HepG2 (cell line): ENCODE results near the gene NCR1. TPM values are rescaled to one million over a fixed set of nuclear protein-coding genes. Genes with fewer than 3 reads are reported as not detected.

Experiments
- ATAC-seq: fragments of 200-7000 bp; cut with Tn5 transposase; 3 replicates; pipeline ENCODE4 v1.9.1; 2020; ENCODE audit warnings: mild to moderate bottlenecking, moderate library complexity
- BruUV-seq: library from RNA; stranded (reverse); fragments of 400-500 nt; replicated peaks from 2 replicates; lab custom pipeline; 2021; lab: Mats Ljungman, UMichigan
- CTCF ChIA-PET: fragments of 300-600 bp; formaldehyde crosslinking; extraction: SDS; loops from one replicate; lab custom pipeline; 2021; ENCODE audit warnings: low total read pairs, inconsistent platforms, low intra/inter-chr PET ratio; lab: Yijun Ruan, JAX
- POLR2A ChIA-PET: fragments of 350-600 bp; sonication (Branson Sonifier 250); formaldehyde crosslinking; loops from one replicate; lab custom pipeline; 2020; ENCODE audit warnings: antibody characterized with exemption, inconsistent platforms; lab: Yijun Ruan, JAX
- DNase-seq: peaks from one replicate; pipeline ENCODE4 v3.0.0-alpha.2; 2015; ENCODE audit warnings: low spot score
- FAIRE-seq: peaks from 3 replicates; lab custom pipeline; 2011; peaks lifted over from hg19 to GRCh38; lab: Jason Lieb, UNC
- H2AFZ ChIP-seq: one replicate; pipeline ENCODE4 v1.6.1; 2011; ENCODE audit warnings: low read length, inconsistent platforms
- H3K27ac ChIP-seq: fragments of 300-600 bp; 3 replicates; pipeline ENCODE4 v1.8.0; 2011; ENCODE audit warnings: mixed run types, mild to moderate bottlenecking, mixed read lengths, low read length, inconsistent platforms; ENCODE audit not compliant: insufficient read depth; ENCODE audit errors: extremely low read length
- H3K27me3 ChIP-seq, 2 experiments: fragments of 200-600 bp in 1 of 2; 2 replicates in 1 of 2; 3 replicates in 1 of 2; pipeline versions ENCODE4 v1.6.0 to v1.8.0; 2011; ENCODE audit warnings: low read length in 2 of 2, mild to moderate bottlenecking in 2 of 2, moderate library complexity in 2 of 2, inconsistent platforms in 1 of 2; ENCODE audit not compliant: insufficient read depth in 2 of 2, control insufficient read depth in 1 of 2
- H3K36me3 ChIP-seq, 2 experiments: fragments of 200-600 bp in 1 of 2; replicated peaks in 1 of 2; 2 replicates in 1 of 2; 3 replicates in 1 of 2; pipeline versions ENCODE4 v1.5.1 to v1.8.0; 2011; ENCODE audit warnings: low read length in 2 of 2, inconsistent platforms in 1 of 2; ENCODE audit not compliant: insufficient read depth in 2 of 2, control insufficient read depth in 1 of 2
- H3K4me1 ChIP-seq: 2 replicates; pipeline ENCODE4 v1.5.1; 2012; ENCODE audit warnings: low read length, inconsistent platforms; ENCODE audit not compliant: insufficient read depth
- H3K4me2 ChIP-seq: 2 replicates; pipeline ENCODE4 v1.6.0; 2011; ENCODE audit warnings: low read depth, low read length, inconsistent platforms
- H3K4me3 ChIP-seq, 3 experiments: fragments of 200-600 bp in 1 of 3; sonication (generic), shearing (Covaris generic) in 1 of 3; replicated peaks in 1 of 3; 2 replicates each; pipeline ENCODE4 v1.5.1; 2011 to 2016; ENCODE audit warnings: low read length in 3 of 3, inconsistent platforms in 2 of 3, low read depth in 2 of 3, mild to moderate bottlenecking in 2 of 3, control low read depth in 1 of 3, mixed read lengths in 1 of 3; ENCODE audit not compliant: insufficient read depth in 1 of 3
- H3K79me2 ChIP-seq: one replicate; pipeline ENCODE4 v1.6.1; 2011; ENCODE audit warnings: low read length, inconsistent platforms; ENCODE audit not compliant: insufficient read depth
- H3K9ac ChIP-seq: 2 replicates; pipeline ENCODE4 v1.6.0; 2011; ENCODE audit warnings: mild to moderate bottlenecking, low read depth, low read length, inconsistent platforms; ENCODE audit not compliant: insufficient read depth
- H3K9me3 ChIP-seq: 2 replicates; pipeline ENCODE4 v1.5.1; 2012; ENCODE audit warnings: mild to moderate bottlenecking, low read length
- H4K20me1 ChIP-seq: 2 replicates; pipeline ENCODE4 v1.6.0; 2011; ENCODE audit warnings: inconsistent platforms, mild to moderate bottlenecking, low read length, moderate library complexity; ENCODE audit not compliant: insufficient read depth
- JARID2 ChIP-seq: sonication (generic); formaldehyde crosslinking; IDR thresholded peaks from 2 replicates; pipeline ENCODE4 v1.8.1; 2023; ENCODE audit warnings: missing genetic modification reagents, inconsistent platforms; ENCODE audit not compliant: insufficient replicate concordance
- KLF11 ChIP-seq: IDR thresholded peaks from 2 replicates; pipeline ENCODE4 v1.6.1; 2016; ENCODE audit warnings: missing compliant biosample characterization
- KMT2A ChIP-seq: sonication (generic); formaldehyde crosslinking; IDR thresholded peaks from 2 replicates; pipeline ENCODE4 v1.4.0; 2020; ENCODE audit warnings: missing genetic modification reagents
- MXD4 ChIP-seq: IDR thresholded peaks from 2 replicates; pipeline ENCODE4 v1.6.1; 2016; ENCODE audit warnings: mild to moderate bottlenecking, missing biosample characterization, missing genetic modification reagents
- TEF ChIP-seq: sonication (generic); formaldehyde crosslinking; IDR thresholded peaks from 2 replicates; pipeline ENCODE4 v1.5.0; 2020; ENCODE audit warnings: missing genetic modification reagents
- ZNF264 ChIP-seq: sonication (generic); formaldehyde crosslinking; IDR thresholded peaks from 2 replicates; pipeline ENCODE4 v1.4.0; 2020; ENCODE audit warnings: missing genetic modification reagents
- ZNF710 ChIP-seq: sonication (generic); formaldehyde crosslinking; IDR thresholded peaks from 2 replicates; pipeline ENCODE4 v1.5.0; 2020; ENCODE audit warnings: mild to moderate bottlenecking, missing genetic modification reagents, borderline replicate concordance
- WGBS: methylation state at CpG from one replicate; pipeline ENCODE4 v1.1.6; 2017; ENCODE audit warnings: low lambda C conversion rate; 5-methylcytosine and 5-hydroxymethylcytosine counted together
- in situ Hi-C: cut with HindIII; loops from 2 replicates; pipeline ENCODE4 v1.10.0; 2017; ENCODE audit warnings: low pct_unique_long_range_greater_than_20kb; ENCODE audit not compliant: extremely low pct_ligation_motif_present
- intact Hi-C: fragments of 100-400 bp; cut with micrococcal nuclease; formaldehyde crosslinking; loops from one replicate; pipeline ENCODE4 v1.10.0; 2022; ENCODE audit not compliant: unreplicated experiment
- polyA plus RNA-seq, 8 experiments: library from polyadenylated mRNA; depleted of rRNA in 3 of 8; stranded (reverse) in 7 of 8; unstranded in 1 of 8; fragments of >200 nt; fragmentation: Illumina TruSeq in 4 of 8; extraction: Trizol in 4 of 8; gene quantifications; 2 replicates each; pipeline versions ENCODE4 v1.2.1 to v1.2.3, GENCODE V29; 2011 to 2016; ENCODE audit warnings: low read depth in 4 of 8, missing spikeins in 1 of 8, mixed read lengths in 1 of 8; ENCODE audit not compliant: insufficient read depth in 1 of 8
- total RNA-seq, 5 experiments: library from RNA; depleted of rRNA; stranded (reverse); fragments of >200 nt; fragmentation: Illumina TruSeq; extraction: Trizol; gene quantifications; 2 replicates each; pipeline ENCODE4 v1.2.3, GENCODE V29; 2016; ENCODE audit warnings: low read depth in 1 of 5
- TF ChIP-seq, protein P1 (sequence below): sonication (generic); formaldehyde crosslinking; IDR thresholded peaks from 2 replicates; pipeline ENCODE4 v1.4.0; 2020; ENCODE audit warnings: low read depth, mild to moderate bottlenecking, missing genetic modification reagents
- TF ChIP-seq, protein P2 (sequence below): sonication (generic); formaldehyde crosslinking; IDR thresholded peaks from 2 replicates; pipeline ENCODE4 v1.9.0; 2021; ENCODE audit warnings: missing genetic modification reagents, mild to moderate bottlenecking, borderline replicate concordance
- TF ChIP-seq, protein P3 (sequence below): sonication (generic); formaldehyde crosslinking; IDR thresholded peaks from 2 replicates; pipeline ENCODE4 v1.5.1; 2020; ENCODE audit warnings: missing genetic modification reagents, mild to moderate bottlenecking, borderline replicate concordance

NCR1 gene
- total and polyA plus RNA-seq, 2 of the 13 experiments (the other 11 are each of a cell fraction or from before 2014, with no cell fraction given), result not detected

GRCh38 chr19:54905421-54905802, 536 bp upstream of the NCR1 start:
- H3K79me2 ChIP-seq, result no peaks in the 10 kb centered on the region
- CTCF ChIA-PET, result no interaction called here
- no peaks in the 10 kb centered on the region for H3K9me3 ChIP-seq
- in situ Hi-C loops (no loop called here), intact Hi-C loops (no loop called here)
- TF ChIP-seq TEF (CRISPR knock-in tag), result no peak
- TF ChIP-seq, protein P1, sequence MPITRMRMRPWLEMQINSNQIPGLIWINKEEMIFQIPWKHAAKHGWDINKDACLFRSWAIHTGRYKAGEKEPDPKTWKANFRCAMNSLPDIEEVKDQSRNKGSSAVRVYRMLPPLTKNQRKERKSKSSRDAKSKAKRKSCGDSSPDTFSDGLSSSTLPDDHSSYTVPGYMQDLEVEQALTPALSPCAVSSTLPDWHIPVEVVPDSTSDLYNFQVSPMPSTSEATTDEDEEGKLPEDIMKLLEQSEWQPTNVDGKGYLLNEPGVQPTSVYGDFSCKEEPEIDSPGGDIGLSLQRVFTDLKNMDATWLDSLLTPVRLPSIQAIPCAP (CRISPR knock-in tag), result no peak
- POLR2A ChIA-PET, result no interaction called here
- no peak for DNase-seq
- ATAC-seq, result no peak
- H2AFZ ChIP-seq, result no peak overlapping the region
- no TSS peak for BruUV-seq
- H3K36me3 ChIP-seq, result no peaks in the 10 kb centered on the region
- no peaks in the 10 kb centered on the region for H4K20me1 ChIP-seq
- no peak for FAIRE-seq
- 18% methylated on average over 5 of the region's 5 CpGs for WGBS
- H3K4me1 ChIP-seq, result no peaks in the 10 kb centered on the region
- H3K9ac ChIP-seq, result no peak overlapping the region
- H3K27me3 ChIP-seq, result peaks cover 2 to 14% of the 10 kb centered on the region in 2 experiments; a peak in 2 of 5 replicates
- H3K4me2 ChIP-seq, result no peak overlapping the region
- H3K4me3 ChIP-seq, result no peak overlapping the region
- H3K27ac ChIP-seq, result no peak overlapping the region

DNA sequence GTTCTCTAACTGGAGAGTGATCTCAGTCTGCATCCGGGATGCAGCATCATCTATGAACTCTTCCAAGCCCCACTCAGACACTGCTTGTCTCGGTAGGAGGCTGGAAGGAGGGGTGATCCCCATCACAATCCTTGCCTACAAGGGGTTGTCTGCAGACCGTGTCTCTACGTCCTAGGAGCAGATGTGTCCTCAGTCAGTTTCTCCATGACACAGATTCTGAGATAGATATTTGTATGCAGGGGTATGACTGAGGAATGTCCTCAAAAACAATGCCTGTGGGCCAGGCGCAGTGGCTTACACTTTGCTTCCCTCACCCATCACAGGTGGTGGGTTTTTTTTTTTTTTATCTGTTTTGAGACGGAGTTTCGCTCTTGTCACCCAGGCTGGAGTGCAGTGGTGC, 871 bp downstream of the NCR1 start:
- CTCF ChIA-PET, result no interaction called here
- no peak overlapping the region for H3K27ac ChIP-seq

More for the DNA sequence above, 871 bp downstream of the NCR1 start:
- H3K36me3 ChIP-seq, result no peaks in the 10 kb centered on the region
- ATAC-seq (no peak), FAIRE-seq (no peak), DNase-seq (no peak)
- H3K4me2 ChIP-seq, result no peak overlapping the region
- in situ Hi-C loops, result no loop called here
- no peaks in the 10 kb centered on the region for H4K20me1 ChIP-seq
- no peak overlapping the region for H2AFZ ChIP-seq
- no peaks in the 10 kb centered on the region for H3K9me3 ChIP-seq
- no TSS peak for BruUV-seq
- TF ChIP-seq, protein P2, sequence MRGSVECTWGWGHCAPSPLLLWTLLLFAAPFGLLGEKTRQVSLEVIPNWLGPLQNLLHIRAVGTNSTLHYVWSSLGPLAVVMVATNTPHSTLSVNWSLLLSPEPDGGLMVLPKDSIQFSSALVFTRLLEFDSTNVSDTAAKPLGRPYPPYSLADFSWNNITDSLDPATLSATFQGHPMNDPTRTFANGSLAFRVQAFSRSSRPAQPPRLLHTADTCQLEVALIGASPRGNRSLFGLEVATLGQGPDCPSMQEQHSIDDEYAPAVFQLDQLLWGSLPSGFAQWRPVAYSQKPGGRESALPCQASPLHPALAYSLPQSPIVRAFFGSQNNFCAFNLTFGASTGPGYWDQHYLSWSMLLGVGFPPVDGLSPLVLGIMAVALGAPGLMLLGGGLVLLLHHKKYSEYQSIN (CRISPR knock-in tag), result no peak
- no peak for TF ChIP-seq JARID2 (CRISPR knock-in tag)
- TF ChIP-seq KMT2A (CRISPR knock-in tag), result no peak
- no peak for TF ChIP-seq ZNF264 (CRISPR knock-in tag)
- TF ChIP-seq ZNF710 (CRISPR knock-in tag), result no peak
- TF ChIP-seq MXD4 (CRISPR knock-in tag), result no peak
- TF ChIP-seq, protein P3, sequence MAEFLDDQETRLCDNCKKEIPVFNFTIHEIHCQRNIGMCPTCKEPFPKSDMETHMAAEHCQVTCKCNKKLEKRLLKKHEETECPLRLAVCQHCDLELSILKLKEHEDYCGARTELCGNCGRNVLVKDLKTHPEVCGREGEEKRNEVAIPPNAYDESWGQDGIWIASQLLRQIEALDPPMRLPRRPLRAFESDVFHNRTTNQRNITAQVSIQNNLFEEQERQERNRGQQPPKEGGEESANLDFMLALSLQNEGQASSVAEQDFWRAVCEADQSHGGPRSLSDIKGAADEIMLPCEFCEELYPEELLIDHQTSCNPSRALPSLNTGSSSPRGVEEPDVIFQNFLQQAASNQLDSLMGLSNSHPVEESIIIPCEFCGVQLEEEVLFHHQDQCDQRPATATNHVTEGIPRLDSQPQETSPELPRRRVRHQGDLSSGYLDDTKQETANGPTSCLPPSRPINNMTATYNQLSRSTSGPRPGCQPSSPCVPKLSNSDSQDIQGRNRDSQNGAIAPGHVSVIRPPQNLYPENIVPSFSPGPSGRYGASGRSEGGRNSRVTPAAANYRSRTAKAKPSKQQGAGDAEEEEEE (CRISPR knock-in tag), result no peak
- no peak for TF ChIP-seq KLF11 (CRISPR knock-in tag)
- no peaks in the 10 kb centered on the region for H3K79me2 ChIP-seq
- 45% methylated on average over 6 of the region's 7 CpGs for WGBS
- no peak overlapping the region for H3K4me3 ChIP-seq
- POLR2A ChIA-PET, result no interaction called here
- intact Hi-C loops, result no loop called here
- no peak overlapping the region for H3K9ac ChIP-seq
- H3K4me1 ChIP-seq, result no peaks in the 10 kb centered on the region
- peaks cover 2 to 11% of the 10 kb centered on the region in 2 experiments; a peak in 2 of 5 replicates for H3K27me3 ChIP-seq
